Femur (tissue), 1 donor: ENCODE data around the gene NAV3.
"Not testable (repeated sequence)": the region's sequence is repeated elsewhere in the genome, so short reads cannot be mapped to it uniquely, and the experiment has no call there.

Experiments
- DNase-seq: peaks from one replicate; pipeline ENCODE4 v3.0.0-alpha.2; 2017

The NAV3 gene

DNA sequence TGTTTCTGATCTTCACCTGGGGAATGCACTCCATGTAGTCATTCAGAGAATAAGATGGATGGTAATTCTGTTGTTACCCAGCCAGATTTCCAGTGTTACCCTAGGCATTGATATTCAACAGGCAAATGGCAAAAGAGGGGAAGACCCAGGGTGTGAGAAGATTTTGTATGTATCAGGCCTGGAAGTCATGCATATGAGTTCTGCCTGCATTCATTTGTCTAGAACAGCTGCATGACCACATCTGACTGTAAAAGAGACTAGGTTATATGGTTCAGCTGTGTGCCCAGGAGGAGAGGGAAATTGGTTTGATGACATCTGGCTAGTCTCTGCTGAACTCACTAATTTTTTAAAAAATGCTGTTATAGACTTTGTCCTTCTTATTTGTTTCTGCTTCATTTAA, 224.9 kb downstream of the NAV3 start:
- no peak for DNase-seq

DNA sequence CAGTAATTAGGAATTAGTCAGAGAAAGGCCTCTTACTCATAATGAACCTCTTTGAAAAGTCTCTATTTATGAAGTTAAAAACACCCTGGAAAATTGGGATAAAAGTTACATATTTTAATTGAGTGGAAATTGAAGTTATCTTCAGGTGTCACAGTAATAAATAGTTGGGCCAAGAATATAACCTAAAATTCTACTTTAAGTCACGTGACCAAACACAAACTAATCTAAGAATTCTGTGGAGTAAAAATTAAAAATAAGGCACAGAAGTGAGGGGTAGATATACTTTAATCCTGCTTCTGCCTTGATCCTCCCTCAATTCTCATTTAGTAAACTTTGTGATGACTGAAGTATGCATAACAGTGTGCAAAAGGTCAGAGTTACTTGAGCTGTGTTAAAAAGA, 226.4 kb downstream of the NAV3 start:
- DNase-seq = no peak

DNA sequence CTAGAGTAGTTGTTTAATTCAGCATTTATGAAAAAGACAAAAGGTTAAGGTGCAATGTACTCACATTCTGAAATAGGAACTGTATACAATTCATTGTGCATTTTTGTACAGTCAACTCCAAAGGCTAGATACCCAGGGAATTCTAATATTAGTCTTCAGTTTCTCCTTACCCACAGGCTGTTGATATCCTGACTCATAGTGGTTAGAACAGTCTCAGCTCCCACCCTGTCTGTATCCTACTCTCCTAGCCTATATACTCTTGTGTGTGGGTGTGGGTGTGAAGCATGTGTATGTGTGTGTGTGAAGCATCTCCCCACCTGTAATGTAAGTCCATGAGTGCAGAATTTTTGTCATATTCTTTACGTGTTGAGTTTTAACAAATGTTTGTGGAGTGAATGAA, 229.5 kb downstream of the NAV3 start:
- no peak for DNase-seq

DNA sequence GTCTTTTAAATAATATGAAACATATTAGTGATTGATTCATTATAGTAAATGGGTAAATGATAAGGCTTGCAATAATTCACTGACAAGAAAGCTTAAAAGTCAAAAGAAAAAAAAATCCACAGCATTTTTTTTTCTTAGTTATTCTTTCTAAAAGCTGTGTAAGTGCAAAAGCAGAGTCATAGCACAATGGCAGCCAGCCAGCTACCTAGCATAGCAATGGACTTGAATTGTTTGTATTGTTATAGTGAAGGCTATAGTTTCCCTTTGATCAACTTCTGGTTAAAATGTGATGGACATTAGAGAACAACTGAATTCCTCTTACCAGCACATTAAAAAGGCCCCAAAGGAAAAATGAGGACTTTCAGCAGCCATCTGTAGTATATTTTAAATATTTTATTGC, 232.1 kb downstream of the NAV3 start:
- DNase-seq = peak; percentile 20

GRCh38 chr12:78081590-78082314, 251.1 kb downstream of the NAV3 start:
- no peak for DNase-seq

- DNase-seq = no peak
These were observed 255.0 kb downstream of the NAV3 start for GRCh38 chr12:78085542-78086182.

GRCh38 chr12:78086553-78087362, 256.1 kb downstream of the NAV3 start:
- no peak for DNase-seq

- no peak for DNase-seq
These were observed 256.6 kb downstream of the NAV3 start for GRCh38 chr12:78087363-78087675.

DNA sequence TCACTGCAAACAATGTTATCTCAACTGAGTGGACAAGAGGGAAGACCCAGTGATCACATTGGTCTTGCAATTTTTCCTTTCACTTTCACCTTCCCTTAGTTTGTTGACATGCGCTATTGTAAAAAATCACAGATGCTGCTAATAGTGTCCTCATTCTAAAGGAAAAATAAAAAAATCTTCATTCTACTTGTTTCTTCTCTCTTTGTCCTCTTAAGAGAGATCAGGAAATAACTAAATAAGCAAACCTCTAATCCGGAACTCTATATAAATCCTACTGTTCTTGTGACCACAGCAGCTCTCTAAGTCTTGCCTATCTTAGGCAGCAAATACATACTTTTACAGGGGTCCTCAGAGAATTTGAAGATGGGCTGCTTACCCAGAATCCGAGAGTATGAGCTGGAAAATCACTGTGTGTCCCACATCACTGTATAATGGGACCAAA, 257.7 kb downstream of the NAV3 start:
- DNase-seq = no peak

- no peak for DNase-seq
These were observed 259.6 kb downstream of the NAV3 start for GRCh38 chr12:78090266-78090665.

DNA sequence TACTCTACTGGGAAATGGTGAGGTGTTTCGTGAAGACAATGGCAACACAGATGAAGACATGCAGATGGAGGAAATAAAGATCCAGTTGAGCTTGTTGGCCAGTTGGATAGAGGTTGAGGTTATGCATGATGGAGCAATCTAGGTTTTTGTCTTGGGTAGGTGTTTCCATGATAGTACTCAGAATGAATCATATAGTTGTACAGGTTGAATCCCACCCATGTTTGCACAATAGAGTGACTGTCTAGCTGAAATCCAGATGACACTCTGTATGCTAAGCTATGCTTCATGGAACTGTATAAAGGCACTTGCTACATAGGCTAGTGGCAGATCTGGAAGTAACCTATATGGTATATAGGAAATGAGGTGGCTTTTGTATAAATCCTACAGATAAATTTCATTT, 264.9 kb downstream of the NAV3 start:
- DNase-seq = no peak

- DNase-seq = peak; percentile 66
These were observed 266.4 kb downstream of the NAV3 start for GRCh38 chr12:78096909-78097597.

DNA sequence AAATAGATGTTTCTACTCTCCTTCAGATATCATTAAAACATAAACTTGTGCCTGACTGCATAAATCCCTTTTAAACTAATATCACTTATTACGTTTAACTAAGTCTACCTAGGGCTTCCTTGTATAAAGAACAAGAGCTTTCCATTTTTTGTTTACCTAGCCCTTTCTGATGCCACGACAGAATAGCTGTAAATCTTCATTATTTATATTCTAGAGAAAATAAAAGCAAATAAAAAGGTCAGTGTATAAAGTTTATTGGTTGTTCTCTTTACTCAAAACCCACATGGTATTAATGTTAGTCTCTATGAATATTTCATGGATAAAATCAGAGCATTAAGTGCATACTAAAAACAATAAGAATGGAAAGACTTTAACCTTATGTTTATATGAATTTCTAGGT, 269.1 kb downstream of the NAV3 start:
- DNase-seq = no peak

DNA sequence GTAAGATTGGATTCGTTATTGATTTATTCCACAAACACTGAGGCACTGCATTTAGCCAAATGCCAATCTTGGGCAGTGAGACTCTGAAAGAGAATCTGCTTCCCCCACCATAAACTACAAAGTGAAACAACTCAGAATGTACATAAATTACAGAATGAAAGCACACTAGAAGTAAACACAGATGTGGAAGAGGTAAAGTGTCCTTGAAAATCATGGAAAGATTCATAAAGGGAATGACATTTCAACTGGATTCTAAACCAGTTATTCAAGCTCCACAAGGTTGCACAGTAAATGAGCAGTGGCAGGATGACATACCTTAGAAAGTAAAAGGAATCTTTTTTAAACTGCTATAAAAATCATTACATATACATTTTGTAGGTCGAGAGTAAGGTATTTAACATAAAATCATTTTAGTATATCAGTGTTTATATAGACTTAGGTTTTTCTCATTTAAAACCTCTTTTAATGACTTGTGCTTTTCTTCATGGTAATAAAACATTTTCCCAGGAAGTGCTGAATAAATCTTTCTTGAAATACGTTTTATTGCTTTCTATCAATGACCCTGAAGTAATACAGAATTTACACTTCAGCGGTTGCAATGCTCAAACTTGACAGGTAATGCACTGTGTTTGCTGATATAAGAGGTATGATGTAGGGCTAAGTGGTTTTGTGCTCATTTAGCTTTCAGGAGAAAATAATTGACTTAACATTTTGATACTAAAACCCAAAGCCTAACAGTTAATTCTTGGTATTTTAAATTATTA, 270.6 kb downstream of the NAV3 start:
- no peak for DNase-seq

DNA sequence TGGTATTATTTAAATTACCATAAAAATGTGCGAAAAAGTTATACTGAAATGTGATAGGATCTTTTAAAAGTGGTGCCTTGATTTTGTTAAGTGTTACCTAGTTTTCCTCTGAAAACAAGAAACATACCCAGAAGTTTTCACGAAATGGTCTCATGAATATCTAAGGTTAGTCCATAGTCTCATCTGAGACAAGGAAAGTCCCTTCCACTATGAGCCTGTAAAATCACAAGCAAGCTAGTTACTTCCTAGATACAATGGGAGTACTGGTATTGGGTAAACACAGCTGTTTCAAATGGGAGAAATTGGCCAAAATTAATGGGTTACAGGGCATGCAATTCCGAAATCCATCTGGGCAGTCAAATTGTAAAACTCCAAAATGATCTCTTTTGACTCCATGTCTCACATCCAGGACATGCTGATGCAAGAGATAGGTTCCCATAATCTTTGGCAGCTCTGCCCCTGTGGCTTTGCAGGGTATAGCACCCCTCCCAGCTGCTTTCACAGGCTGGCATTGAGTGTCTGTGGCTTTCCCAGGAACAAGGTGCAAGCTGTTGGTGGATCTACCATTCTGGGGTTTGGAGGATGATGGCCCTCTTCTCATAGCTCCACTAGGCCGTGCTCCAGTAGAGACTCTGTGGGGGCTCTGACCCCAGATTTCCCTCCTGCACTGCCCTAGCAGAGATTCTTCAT, 271.4 kb downstream of the NAV3 start:
- no peak for DNase-seq

- not testable (repeated sequence) for DNase-seq
These were observed 272.1 kb downstream of the NAV3 start for GRCh38 chr12:78102801-78103200.

- DNase-seq = no peak
These were observed 285.2 kb downstream of the NAV3 start for GRCh38 chr12:78115889-78116288.

DNA sequence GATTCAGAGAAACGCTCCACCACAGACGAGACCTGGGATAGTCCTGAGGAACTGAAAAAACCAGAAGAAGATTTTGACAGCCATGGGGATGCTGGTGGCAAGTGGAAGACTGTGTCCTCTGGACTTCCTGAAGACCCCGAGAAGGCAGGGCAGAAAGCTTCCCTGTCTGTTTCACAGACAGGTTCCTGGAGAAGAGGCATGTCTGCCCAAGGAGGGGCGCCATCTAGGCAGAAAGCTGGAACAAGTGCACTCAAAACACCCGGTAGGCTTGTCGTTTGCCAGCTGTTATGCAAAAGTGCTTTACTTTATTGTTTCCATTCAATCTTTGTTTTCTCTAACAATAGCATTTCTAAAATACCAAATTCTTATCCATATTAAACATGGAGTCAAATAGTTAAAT, 287.3 kb downstream of the NAV3 start:
- DNase-seq = no peak

- DNase-seq = no peak
These were observed 287.8 kb downstream of the NAV3 start for GRCh38 chr12:78118486-78118885.

DNA sequence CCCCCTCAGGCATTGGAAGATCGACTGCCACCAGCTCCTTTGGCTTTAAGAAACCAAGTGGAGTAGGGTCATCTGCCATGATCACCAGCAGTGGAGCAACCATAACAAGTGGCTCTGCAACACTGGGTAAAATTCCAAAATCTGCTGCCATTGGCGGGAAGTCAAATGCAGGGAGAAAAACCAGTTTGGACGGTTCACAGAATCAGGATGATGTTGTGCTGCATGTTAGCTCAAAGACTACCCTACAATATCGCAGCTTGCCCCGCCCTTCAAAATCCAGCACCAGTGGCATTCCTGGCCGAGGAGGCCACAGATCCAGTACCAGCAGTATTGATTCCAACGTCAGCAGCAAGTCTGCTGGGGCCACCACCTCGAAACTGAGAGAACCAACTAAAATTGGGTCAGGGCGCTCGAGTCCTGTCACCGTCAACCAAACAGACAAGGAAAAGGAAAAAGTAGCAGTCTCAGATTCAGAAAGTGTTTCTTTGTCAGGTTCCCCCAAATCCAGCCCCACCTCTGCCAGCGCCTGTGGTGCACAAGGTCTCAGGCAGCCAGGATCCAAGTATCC, 288.7 kb downstream of the NAV3 start:
- no peak for DNase-seq

GRCh38 chr12:78120306-78120705, 289.6 kb downstream of the NAV3 start:
- DNase-seq = no peak
